Hypothalamus (tissue), 51 donors: ENCODE results near the gene TMEM270.
"Not testable (repeated sequence)": the region's sequence is repeated elsewhere in the genome, so short reads cannot be mapped to it uniquely, and the experiment has no call there.

Experiments used
- DNase-seq, 51 donors: peaks; one replicate each; lab custom pipeline; 2025; lab: John Stamatoyannopoulos, UW

Gene TMEM270

GRCh38 chr7:73831834-73832651 is 28.9 kb upstream of the TMEM270 start:
- DNase-seq, result no peak

- no peak for DNase-seq
Measured at GRCh38 chr7:73832806-73833205, 28.2 kb upstream of the TMEM270 start.

- DNase-seq, result no peak
Measured at GRCh38 chr7:73833251-73833919, 27.6 kb upstream of the TMEM270 start.

GRCh38 chr7:73834626-73835191 is 26.2 kb upstream of the TMEM270 start:
- DNase-seq, result no peak

- DNase-seq, result not testable (repeated sequence)
Measured at GRCh38 chr7:73837167-73837566, 23.8 kb upstream of the TMEM270 start.

GRCh38 chr7:73838642-73839041 is 22.3 kb upstream of the TMEM270 start:
- no peak for DNase-seq

GRCh38 chr7:73839290-73839689 is 21.7 kb upstream of the TMEM270 start:
- DNase-seq, result no peak

GRCh38 chr7:73839743-73840714 is 20.9 kb upstream of the TMEM270 start:
- no peak for DNase-seq

- no peak for DNase-seq
Measured at GRCh38 chr7:73840715-73841379, 20.1 kb upstream of the TMEM270 start.

GRCh38 chr7:73841689-73842066 is 19.3 kb upstream of the TMEM270 start:
- DNase-seq, result no peak

- peak; percentile 28 to 94 (median 84) for DNase-seq
Measured at GRCh38 chr7:73842067-73842976, 18.6 kb upstream of the TMEM270 start, which contains the start of gene METTL27. Gene METTL27, minus strand, starts transcription at chr7:73842516. Its CDS starts 376 bp downstream, at chr7:73842140.

- DNase-seq, result no peak
Measured at GRCh38 chr7:73844131-73844547, 16.8 kb upstream of the TMEM270 start.

GRCh38 chr7:73844848-73845460 is 16.0 kb upstream of the TMEM270 start:
- no peak for DNase-seq

GRCh38 chr7:73845701-73846195 is 15.2 kb upstream of the TMEM270 start:
- peak in 4 of 51 donors; percentile 7 to 13 (median 8) for DNase-seq

- no peak for DNase-seq
Measured at GRCh38 chr7:73847941-73848723, 12.8 kb upstream of the TMEM270 start.

- no peak for DNase-seq
Measured at GRCh38 chr7:73850781-73851207, 10.2 kb upstream of the TMEM270 start.
